GM12873 (cell line): Measurements from ENCODE around the gene ASRGL1.

ENCODE experiments used
- TF ChIP-seq, protein P1 (sequence below): IDR thresholded peaks from 2 replicates; pipeline ENCODE4 v1.5.1; 2012; ENCODE audit warnings: low read depth, mild to moderate bottlenecking, moderate library complexity, low read length, control low read depth; ENCODE audit not compliant: insufficient read depth; ENCODE audit errors: missing control alignments

Gene ASRGL1

DNA sequence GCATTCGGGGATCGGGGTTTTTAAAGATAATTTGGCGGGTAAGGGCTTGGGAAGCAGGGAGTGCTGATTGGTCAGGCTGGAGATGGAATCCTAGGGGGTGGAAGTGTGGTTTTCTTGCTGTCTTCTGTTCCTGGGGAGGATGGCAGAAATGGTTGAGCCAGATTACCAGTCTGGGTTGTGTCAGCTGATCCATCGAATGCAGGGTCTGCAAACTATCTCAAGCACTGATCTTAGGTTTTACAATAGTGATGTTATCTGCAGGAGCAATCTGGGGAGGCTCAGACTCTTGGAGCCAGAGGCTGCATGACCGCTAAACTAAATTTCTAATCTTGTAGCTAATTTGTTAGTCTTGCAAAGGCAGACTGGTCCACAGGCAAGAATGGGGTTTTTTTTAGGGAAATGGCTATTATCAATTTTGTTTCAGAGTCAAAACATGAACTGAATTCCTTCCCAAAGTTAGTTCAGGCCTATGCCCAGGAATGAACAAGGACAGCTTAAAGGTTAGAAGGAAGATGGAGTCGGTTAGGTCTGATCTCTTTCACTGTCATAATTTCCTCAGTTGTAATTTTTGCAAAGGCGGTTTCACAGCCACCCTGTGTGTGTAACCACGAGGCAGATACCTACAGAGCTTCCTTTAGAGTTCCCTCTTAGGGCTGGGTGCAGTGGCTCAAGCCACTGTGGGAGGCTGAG, 91.8 kb downstream of the ASRGL1 start:
- TF ChIP-seq, protein P1, sequence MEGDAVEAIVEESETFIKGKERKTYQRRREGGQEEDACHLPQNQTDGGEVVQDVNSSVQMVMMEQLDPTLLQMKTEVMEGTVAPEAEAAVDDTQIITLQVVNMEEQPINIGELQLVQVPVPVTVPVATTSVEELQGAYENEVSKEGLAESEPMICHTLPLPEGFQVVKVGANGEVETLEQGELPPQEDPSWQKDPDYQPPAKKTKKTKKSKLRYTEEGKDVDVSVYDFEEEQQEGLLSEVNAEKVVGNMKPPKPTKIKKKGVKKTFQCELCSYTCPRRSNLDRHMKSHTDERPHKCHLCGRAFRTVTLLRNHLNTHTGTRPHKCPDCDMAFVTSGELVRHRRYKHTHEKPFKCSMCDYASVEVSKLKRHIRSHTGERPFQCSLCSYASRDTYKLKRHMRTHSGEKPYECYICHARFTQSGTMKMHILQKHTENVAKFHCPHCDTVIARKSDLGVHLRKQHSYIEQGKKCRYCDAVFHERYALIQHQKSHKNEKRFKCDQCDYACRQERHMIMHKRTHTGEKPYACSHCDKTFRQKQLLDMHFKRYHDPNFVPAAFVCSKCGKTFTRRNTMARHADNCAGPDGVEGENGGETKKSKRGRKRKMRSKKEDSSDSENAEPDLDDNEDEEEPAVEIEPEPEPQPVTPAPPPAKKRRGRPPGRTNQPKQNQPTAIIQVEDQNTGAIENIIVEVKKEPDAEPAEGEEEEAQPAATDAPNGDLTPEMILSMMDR, result no peak

DNA sequence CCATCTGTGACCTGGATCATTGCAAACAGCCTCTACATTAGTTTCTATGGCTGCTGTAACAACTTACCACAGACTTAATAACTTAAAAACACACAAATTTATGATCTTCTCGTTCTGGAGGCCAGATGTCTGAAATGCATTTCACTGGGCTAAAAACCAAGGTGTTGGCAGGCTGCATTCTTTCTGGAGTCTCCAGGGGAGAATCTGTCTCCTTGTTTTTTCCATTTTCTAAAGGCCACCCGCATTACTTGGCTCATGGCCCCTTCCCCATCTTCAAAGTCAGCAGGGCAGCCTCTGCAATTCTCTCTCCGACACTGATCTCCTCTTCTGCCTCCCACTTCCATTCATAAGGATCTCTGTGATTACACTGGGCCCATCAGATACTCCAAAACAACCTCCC, 93.2 kb downstream of the ASRGL1 start:
- TF ChIP-seq, protein P1, result no peak

DNA sequence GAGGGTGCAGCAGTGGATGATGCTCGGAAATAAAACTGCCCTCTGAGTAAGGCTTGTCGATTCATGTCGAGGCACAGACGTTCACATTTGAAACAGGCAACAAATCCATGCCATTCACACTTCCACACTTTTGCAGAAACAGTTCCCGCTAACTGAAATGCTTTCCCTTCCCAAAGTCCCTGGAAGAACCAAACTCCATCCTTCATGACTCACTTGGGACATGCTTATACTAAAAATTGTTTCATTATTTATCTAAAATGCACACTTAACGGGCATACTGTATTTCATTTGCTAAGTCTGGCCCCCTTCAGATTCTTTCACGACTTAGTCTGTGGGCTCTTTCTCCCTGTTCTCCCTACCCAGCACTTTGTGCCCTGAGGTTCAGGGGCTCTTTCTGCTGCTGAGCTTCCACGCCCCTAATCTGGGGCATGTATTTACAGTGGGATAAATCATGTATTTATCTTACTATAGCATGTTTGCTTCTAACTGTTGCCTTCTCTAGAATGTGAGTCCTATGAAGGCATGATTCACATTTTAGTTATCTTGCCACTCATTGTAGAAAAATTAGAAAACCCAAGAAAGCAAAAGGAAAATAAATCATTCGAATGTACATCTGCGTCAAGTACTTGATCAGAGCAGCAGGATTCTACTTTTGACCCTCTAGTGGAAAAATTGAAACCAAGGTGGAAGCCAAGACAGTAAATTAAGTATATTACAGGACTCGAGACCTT, 94.1 kb downstream of the ASRGL1 start:
- TF ChIP-seq, protein P1, result no peak

DNA sequence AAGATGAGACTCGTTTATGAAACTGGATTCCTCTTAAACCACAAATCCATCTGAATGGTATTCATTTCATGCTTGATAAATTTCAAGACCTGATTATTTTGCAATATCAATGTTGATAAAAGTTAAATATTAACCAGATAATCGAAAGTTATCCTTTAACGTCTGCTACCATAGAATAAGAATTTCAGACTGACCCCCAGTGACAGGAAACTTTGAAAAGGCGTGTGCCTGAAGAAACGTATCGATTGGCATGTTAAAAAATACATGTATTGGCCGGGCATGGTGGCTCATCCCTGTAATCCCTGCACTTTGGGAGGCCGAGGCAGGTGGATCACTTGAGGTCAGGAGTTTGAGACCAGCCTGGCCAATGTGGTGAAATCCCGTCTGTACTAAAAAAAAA, 95.4 kb downstream of the ASRGL1 start:
- TF ChIP-seq, protein P1, result no peak

DNA sequence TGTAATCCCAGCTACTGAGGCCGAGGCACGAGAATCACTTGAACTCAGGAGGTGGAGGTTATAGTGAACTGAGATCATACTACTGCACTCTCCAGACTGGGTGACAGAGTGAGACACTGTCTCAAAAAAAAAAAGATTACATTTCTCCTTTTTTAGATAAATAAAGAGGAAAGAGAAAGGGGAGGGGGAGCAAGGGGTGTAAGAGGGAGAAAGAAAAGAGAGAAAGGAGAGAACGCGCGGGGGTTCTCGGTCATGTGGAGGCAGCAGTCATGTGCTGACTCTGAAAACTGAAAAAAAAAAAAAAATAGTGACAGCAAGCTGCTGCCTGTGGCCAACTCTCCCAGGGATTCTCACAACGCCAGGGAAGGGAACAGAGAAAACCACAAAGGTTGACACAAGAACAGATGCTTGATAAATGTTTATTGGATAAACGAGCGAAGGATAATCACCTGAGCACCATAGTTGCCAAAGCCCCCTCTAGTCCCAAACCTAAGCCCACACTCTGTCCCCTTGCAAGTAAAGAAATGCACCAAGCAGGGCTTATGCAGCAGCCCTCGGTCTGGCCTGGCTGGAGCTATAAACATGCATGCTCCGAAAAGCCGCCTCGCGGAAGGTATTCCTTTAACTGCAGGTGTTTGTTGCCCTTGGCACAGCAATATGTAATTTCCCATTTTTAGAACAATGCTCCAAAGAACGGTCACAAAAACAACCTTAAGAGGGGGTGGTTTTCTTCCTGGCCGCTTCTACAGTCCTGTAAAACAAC, 96.1 kb downstream of the ASRGL1 start:
- TF ChIP-seq, protein P1, result no peak

DNA sequence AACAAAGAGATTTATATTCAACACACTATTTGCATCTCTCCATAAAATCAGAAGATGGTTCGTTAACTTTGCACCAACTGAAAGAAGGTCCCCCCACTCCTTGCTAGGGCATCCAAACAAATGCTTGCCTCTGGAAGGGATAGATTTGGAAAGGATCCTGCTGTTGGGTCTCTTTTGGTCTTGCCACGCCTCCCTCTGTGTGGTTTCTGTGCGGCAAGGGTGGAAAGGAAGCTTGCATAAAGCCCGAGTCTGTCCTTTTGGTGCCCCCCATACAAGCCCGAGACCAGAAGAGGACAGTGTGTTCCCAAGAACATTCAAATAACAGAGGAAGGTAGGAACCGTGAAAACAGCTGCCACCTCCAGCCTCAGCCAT, 96.6 kb downstream of the ASRGL1 start:
- TF ChIP-seq, protein P1, result no peak
